Rectal smooth muscle tissue (tissue), 1 donor: ENCODE measurements around the gene CDH2.
"Not testable (repeated sequence)": the region's sequence is repeated elsewhere in the genome, so short reads cannot be mapped to it uniquely, and the experiment has no call there.

Source experiments
- H3K27ac ChIP-seq: one replicate; pipeline ENCODE4 v1.7.0; 2013; ENCODE audit warnings: low read depth, low read length, inconsistent platforms
- H3K27me3 ChIP-seq: one replicate; pipeline ENCODE4 v1.7.0; 2013; ENCODE audit warnings: low read length; ENCODE audit not compliant: control insufficient read depth, insufficient read depth
- H3K36me3 ChIP-seq: one replicate; pipeline ENCODE4 v1.7.0; 2013; ENCODE audit warnings: low read length; ENCODE audit not compliant: control insufficient read depth, insufficient read depth
- H3K4me1 ChIP-seq: one replicate; pipeline ENCODE4 v1.7.0; 2013; ENCODE audit warnings: low read length; ENCODE audit not compliant: control insufficient read depth, insufficient read depth
- H3K4me3 ChIP-seq: one replicate; pipeline ENCODE4 v1.7.0; 2013; ENCODE audit warnings: low read length
- H3K9ac ChIP-seq: one replicate; pipeline ENCODE4 v1.7.0; 2013; ENCODE audit warnings: low read length

CDH2 gene

GRCh38 chr18:27931535-27931934 lies 245.4 kb downstream of the CDH2 start:
- Histone ChIP-seq H3K4me1 (no peaks in the 10 kb centered on the region), H3K27ac (no peak overlapping the region), H3K36me3 (no peaks in the 10 kb centered on the region), H3K27me3 (no peaks in the 10 kb centered on the region), H3K9ac (no peak overlapping the region), H3K4me3 (no peak overlapping the region)

- Histone ChIP-seq H3K27me3 (no peaks in the 10 kb centered on the region), H3K4me1 (no peaks in the 10 kb centered on the region), H3K9ac (no peak overlapping the region), H3K4me3 (no peak overlapping the region), H3K36me3 (no peaks in the 10 kb centered on the region), H3K27ac (no peak overlapping the region)
These were observed 254.2 kb downstream of the CDH2 start for GRCh38 chr18:27922780-27923179.

GRCh38 chr18:27921904-27922751 lies 254.8 kb downstream of the CDH2 start:
- H3K4me3 ChIP-seq, result no peak overlapping the region
- H3K4me1 ChIP-seq, result no peaks in the 10 kb centered on the region
- H3K36me3 ChIP-seq, result no peaks in the 10 kb centered on the region
- H3K27ac ChIP-seq, result no peak overlapping the region
- H3K27me3 ChIP-seq, result no peaks in the 10 kb centered on the region
- no peak overlapping the region for H3K9ac ChIP-seq

- Histone ChIP-seq H3K36me3 (no peaks in the 10 kb centered on the region), H3K27ac (no peak overlapping the region), H3K4me1 (no peaks in the 10 kb centered on the region), H3K27me3 (no peaks in the 10 kb centered on the region), H3K9ac (no peak overlapping the region), H3K4me3 (no peak overlapping the region)
These were observed 255.5 kb downstream of the CDH2 start for GRCh38 chr18:27921392-27921791.

- Histone ChIP-seq H3K9ac (no peak overlapping the region), H3K27me3 (no peaks in the 10 kb centered on the region)
These were observed 256.1 kb downstream of the CDH2 start for GRCh38 chr18:27920836-27921235.

GRCh38 chr18:27906189-27906588 lies 270.7 kb downstream of the CDH2 start:
- H3K4me3 ChIP-seq, H3K27ac ChIP-seq, H3K36me3 ChIP-seq, H3K9ac ChIP-seq, H3K27me3 ChIP-seq, H3K4me1 ChIP-seq: not testable (repeated sequence)

More at GRCh38 chr18:27920836-27921235, 256.1 kb downstream of the CDH2 start:
- H3K4me3 ChIP-seq, result no peak overlapping the region
- no peak overlapping the region for H3K27ac ChIP-seq
- no peaks in the 10 kb centered on the region for H3K36me3 ChIP-seq
- H3K4me1 ChIP-seq, result no peaks in the 10 kb centered on the region

- Histone ChIP-seq H3K36me3 (no peaks in the 10 kb centered on the region), H3K4me3 (no peak overlapping the region), H3K27ac (no peak overlapping the region), H3K4me1 (no peaks in the 10 kb centered on the region), H3K9ac (no peak overlapping the region), H3K27me3 (no peaks in the 10 kb centered on the region)
These were observed 273.0 kb downstream of the CDH2 start for GRCh38 chr18:27903906-27904305.

- Histone ChIP-seq H3K4me3 (no peak overlapping the region), H3K9ac (no peak overlapping the region), H3K27ac (no peak overlapping the region), H3K36me3 (no peaks in the 10 kb centered on the region), H3K27me3 (no peaks in the 10 kb centered on the region), H3K4me1 (no peaks in the 10 kb centered on the region)
These were observed 275.3 kb downstream of the CDH2 start for GRCh38 chr18:27901424-27902226.
